ENCODE results near the gene ACYP2.
A peak's percentile ranks its signal among the peaks of the same experiment; 100 is the strongest.

ACYP2 gene

GRCh38 chr2:54206596-54206995 is 91.2 kb downstream of the ACYP2 start:
- TF ChIP-seq CTCF (IDR thresholded peaks at IDR 0.05; ENCODE audit: borderline replicate concordance, control extremely low read depth, extremely low read depth, insufficient read depth, missing control alignments) = peak; percentile 10
- in situ Hi-C loops (cut with MboI; ENCODE audit: low sequenced_read_pairs, unreplicated experiment) = no loop called here
- peak; percentile 54 for DNase-seq (ENCODE audit: low spot score)

GRCh38 chr2:54207666-54208195 is 92.3 kb downstream of the ACYP2 start:
- no peak for DNase-seq (ENCODE audit: low spot score)
- TF ChIP-seq CTCF (IDR thresholded peaks at IDR 0.05; ENCODE audit: borderline replicate concordance, control extremely low read depth, extremely low read depth, insufficient read depth, missing control alignments) = no peak
- in situ Hi-C loops (cut with MboI; ENCODE audit: low sequenced_read_pairs, unreplicated experiment) = no loop called here

- in situ Hi-C loops (cut with MboI; ENCODE audit: low sequenced_read_pairs, unreplicated experiment) = no loop called here
- no peak for TF ChIP-seq CTCF (IDR thresholded peaks at IDR 0.05; ENCODE audit: borderline replicate concordance, control extremely low read depth, extremely low read depth, insufficient read depth, missing control alignments)
- no peak for DNase-seq (ENCODE audit: low spot score)
Observed at GRCh38 chr2:54208364-54209240, 93.2 kb downstream of the ACYP2 start.

- TF ChIP-seq CTCF (IDR thresholded peaks at IDR 0.05; ENCODE audit: borderline replicate concordance, control extremely low read depth, extremely low read depth, insufficient read depth, missing control alignments) = no peak
- in situ Hi-C loops (cut with MboI; ENCODE audit: low sequenced_read_pairs, unreplicated experiment) = no loop called here
- DNase-seq (ENCODE audit: low spot score) = no peak
Observed at GRCh38 chr2:54209379-54209778, 94.0 kb downstream of the ACYP2 start.

- in situ Hi-C loops (cut with MboI; ENCODE audit: low sequenced_read_pairs, unreplicated experiment) = no loop called here
- TF ChIP-seq CTCF (IDR thresholded peaks at IDR 0.05; ENCODE audit: borderline replicate concordance, control extremely low read depth, extremely low read depth, insufficient read depth, missing control alignments) = no peak
- DNase-seq (ENCODE audit: low spot score) = no peak
Observed at GRCh38 chr2:54212456-54212855, 97.0 kb downstream of the ACYP2 start.

GRCh38 chr2:54213082-54213481 is 97.7 kb downstream of the ACYP2 start:
- no peak for DNase-seq (ENCODE audit: low spot score)
- in situ Hi-C loops (cut with MboI; ENCODE audit: low sequenced_read_pairs, unreplicated experiment) = no loop called here
- no peak for TF ChIP-seq CTCF (IDR thresholded peaks at IDR 0.05; ENCODE audit: borderline replicate concordance, control extremely low read depth, extremely low read depth, insufficient read depth, missing control alignments)

Measured in GM13976 (cell line).